Vagina (tissue), 2 donors: ENCODE measurements around the gene TDG. TPM values are rescaled to one million over a fixed set of nuclear protein-coding genes. Genes with fewer than 3 reads are reported as not detected.

ENCODE experiments used
- DNase-seq, 2 donors: peaks; one replicate each; pipeline ENCODE4 v3.0.0-alpha.2; 2017; ENCODE audit errors: extremely low spot score in 2 of 2
- H3K27ac ChIP-seq: fragments of 200-600 bp; sonication (generic); one replicate; pipeline ENCODE4 v1.5.1; 2019
- H3K27me3 ChIP-seq: fragments of 200-600 bp; sonication (generic); one replicate; pipeline ENCODE4 v1.5.1; 2019
- H3K36me3 ChIP-seq, 2 donors: fragments of 200-600 bp; sonication (generic); one replicate each; pipeline ENCODE4 v1.5.1; 2017 to 2019
- H3K4me1 ChIP-seq: fragments of 200-600 bp; sonication (generic); one replicate; pipeline ENCODE4 v1.5.1; 2019
- H3K4me3 ChIP-seq, 2 donors: fragments of 200-600 bp; sonication (generic); 1 replicate in 1 of 2; 2 replicates in 1 of 2; pipeline ENCODE4 v1.5.1; 2016 to 2019
- H3K9me3 ChIP-seq: fragments of 200-600 bp; sonication (generic); one replicate; pipeline ENCODE4 v1.5.1; 2019
- CTCF ChIP-seq, 3 experiments: fragments of 450-650 bp in 2 of 3; fragments of 200-600 bp in 1 of 3; sonication (generic) in 1 of 3; IDR thresholded peaks; one replicate each; pipeline ENCODE4 v1.5.1; 2017 to 2019; ENCODE audit warnings: antibody characterized with exemption in 3 of 3, mild to moderate bottlenecking in 2 of 3, moderate library complexity in 2 of 3
- POLR2A ChIP-seq, 2 donors: fragments of 450-650 bp; IDR thresholded peaks; one replicate each; pipeline ENCODE4 v1.6.1; 2017; ENCODE audit warnings: antibody characterized with exemption in 2 of 2, mild to moderate bottlenecking in 2 of 2, moderate library complexity in 2 of 2
- POLR2AphosphoS5 ChIP-seq, 2 donors: sonication (generic); formaldehyde crosslinking; IDR thresholded peaks; one replicate each; pipeline ENCODE4 v1.9.0; 2017; ENCODE audit warnings: antibody characterized with exemption in 2 of 2, mild to moderate bottlenecking in 2 of 2, low read depth in 1 of 2; ENCODE audit not compliant: insufficient read depth in 1 of 2
- intact Hi-C: fragments of 100-400 bp; cut with DNase I; formaldehyde crosslinking; loops from one replicate; pipeline ENCODE4 v1.15.1; 2023
- total RNA-seq: library from RNA; depleted of rRNA; stranded (reverse); fragments of >200 nt; gene quantifications from one replicate; pipeline ENCODE4 v1.2.3, GENCODE V29; 2016

The TDG gene
- total RNA-seq, 1 donor from 2014 or later, result 24.6 TPM

- Histone ChIP-seq H3K9me3 (no peaks in the 10 kb centered on the region), H3K36me3 (peaks cover 0 to 43% of the 10 kb centered on the region in 2 donors), H3K4me1 (peaks cover 67% of the 10 kb centered on the region), H3K4me3 (no peak overlapping the region), H3K27me3 (no peaks in the 10 kb centered on the region), H3K27ac (no peak overlapping the region)
- TF ChIP-seq CTCF (IDR thresholded peaks at IDR 0.05), result no peak
- no peak for TF ChIP-seq POLR2AphosphoS5 (IDR thresholded peaks at IDR 0.05; ENCODE audit: insufficient read depth in 1 of 2, low read depth in 1 of 2)
- no peak for TF ChIP-seq POLR2A (IDR thresholded peaks at IDR 0.05)
- intact Hi-C loops, result no loop called here
- no peak for DNase-seq
Measured at GRCh38 chr12:103933237-103933636, 32.4 kb upstream of the TDG start.

- no peaks in the 10 kb centered on the region for H3K27me3 ChIP-seq
- H3K36me3 ChIP-seq, result peaks cover 7 to 75% of the 10 kb centered on the region in 2 donors
- H3K9me3 ChIP-seq, result no peaks in the 10 kb centered on the region
- no peak for DNase-seq
- no peak for TF ChIP-seq POLR2A (IDR thresholded peaks at IDR 0.05)
- no peak for TF ChIP-seq CTCF (IDR thresholded peaks at IDR 0.05)
- no peak for TF ChIP-seq POLR2AphosphoS5 (IDR thresholded peaks at IDR 0.05; ENCODE audit: insufficient read depth in 1 of 2, low read depth in 1 of 2)
- H3K27ac ChIP-seq, result no peak overlapping the region
- H3K4me1 ChIP-seq, result peaks cover 51% of the 10 kb centered on the region
- intact Hi-C loops, result no loop called here
- H3K4me3 ChIP-seq, result no peak overlapping the region
Measured at GRCh38 chr12:103936679-103937078, 29.0 kb upstream of the TDG start.

- peaks cover 10 to 97% of the 10 kb centered on the region in 2 donors for H3K36me3 ChIP-seq
- no peaks in the 10 kb centered on the region for H3K27me3 ChIP-seq
- no peak for DNase-seq
- H3K9me3 ChIP-seq, result no peaks in the 10 kb centered on the region
- no peak overlapping the region for H3K27ac ChIP-seq
- TF ChIP-seq POLR2AphosphoS5 (IDR thresholded peaks at IDR 0.05; ENCODE audit: insufficient read depth in 1 of 2, low read depth in 1 of 2) (no peak), CTCF (IDR thresholded peaks at IDR 0.05) (no peak), POLR2A (IDR thresholded peaks at IDR 0.05) (no peak)
- intact Hi-C loops, result no loop called here
- no peaks in the 10 kb centered on the region for H3K4me1 ChIP-seq
- no peak overlapping the region for H3K4me3 ChIP-seq
Measured at GRCh38 chr12:103944964-103945363, 20.7 kb upstream of the TDG start.

GRCh38 chr12:103947871-103948555 is 17.7 kb upstream of the TDG start:
- Histone ChIP-seq H3K27me3 (no peaks in the 10 kb centered on the region), H3K9me3 (no peaks in the 10 kb centered on the region), H3K27ac (no peak overlapping the region), H3K4me3 (no peak overlapping the region), H3K36me3 (peaks cover 0 to 90% of the 10 kb centered on the region in 2 donors), H3K4me1 (no peaks in the 10 kb centered on the region)
- TF ChIP-seq CTCF (IDR thresholded peaks at IDR 0.05) (no peak), POLR2A (IDR thresholded peaks at IDR 0.05) (no peak), POLR2AphosphoS5 (IDR thresholded peaks at IDR 0.05; ENCODE audit: insufficient read depth in 1 of 2, low read depth in 1 of 2) (no peak)
- intact Hi-C loops, result no loop called here
- DNase-seq, result no peak

- H3K36me3 ChIP-seq, result peaks cover 0 to 81% of the 10 kb centered on the region in 2 donors
- TF ChIP-seq POLR2A (IDR thresholded peaks at IDR 0.05), result no peak
- TF ChIP-seq CTCF (IDR thresholded peaks at IDR 0.05), result no peak
- no peak for TF ChIP-seq POLR2AphosphoS5 (IDR thresholded peaks at IDR 0.05; ENCODE audit: insufficient read depth in 1 of 2, low read depth in 1 of 2)
Measured at GRCh38 chr12:103948746-103949406, 16.8 kb upstream of the TDG start.

More at GRCh38 chr12:103948746-103949406, 16.8 kb upstream of the TDG start:
- no peak for DNase-seq
- intact Hi-C loops, result no loop called here
- no peaks in the 10 kb centered on the region for H3K27me3 ChIP-seq
- H3K27ac ChIP-seq, result no peak overlapping the region
- H3K4me3 ChIP-seq, result no peak overlapping the region
- H3K4me1 ChIP-seq, result no peaks in the 10 kb centered on the region
- no peaks in the 10 kb centered on the region for H3K9me3 ChIP-seq
